ENCODE measurements around the gene TTN. TPM values are rescaled to one million over a fixed set of nuclear protein-coding genes. Genes with fewer than 3 reads are reported as not detected.

The TTN gene
- total RNA-seq, 1 experiment from 2014 or later: 0.13 TPM

DNA sequence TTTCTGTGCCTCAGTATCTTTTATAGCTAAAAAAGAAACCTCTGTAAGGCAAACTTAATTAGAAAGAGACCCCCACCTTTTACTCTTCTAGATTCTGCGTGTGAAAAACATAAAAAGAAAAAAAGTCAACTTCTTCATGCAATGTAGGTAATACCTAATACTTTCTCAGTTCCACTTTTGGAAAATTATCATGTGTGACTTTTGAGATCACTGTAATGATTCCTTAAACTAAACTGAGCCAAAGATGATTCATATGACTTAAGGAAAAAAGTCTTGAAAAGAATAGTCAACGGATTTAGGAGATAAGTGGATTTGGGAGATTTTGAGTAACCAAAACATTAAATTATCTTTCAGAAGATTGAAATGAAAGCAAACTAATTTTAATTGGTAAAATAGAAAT, 278.0 kb downstream of the TTN start:
- in situ Hi-C loops (cut with HindIII; ENCODE audit: low pct_unique_long_range_greater_than_20kb, low sequenced_read_pairs) (no loop called here), intact Hi-C loops (cut with micrococcal nuclease; ENCODE audit: unreplicated experiment) (no loop called here)
- Histone ChIP-seq H3K27ac (ENCODE audit: low read length) (no peak overlapping the region), H3K4me3 (ENCODE audit: low read depth in 2 of 2, low read length in 2 of 2) (no peak overlapping the region), H3K27me3 (ENCODE audit: control insufficient read depth, insufficient read depth, low read length) (no peaks in the 10 kb centered on the region), H3K9me3 (ENCODE audit: control insufficient read depth, insufficient read depth, low read depth, low read length) (no peaks in the 10 kb centered on the region), H3K4me1 (ENCODE audit: control insufficient read depth, insufficient read depth, low read length) (peaks cover 2% of the 10 kb centered on the region; the same call in 1 of the 2 replicates), H3K36me3 (ENCODE audit: control insufficient read depth, insufficient read depth, low read length) (no peaks in the 10 kb centered on the region)
- no peak for TF ChIP-seq SIN3A (IDR thresholded peaks at IDR 0.05; ENCODE audit: borderline replicate concordance, insufficient read depth, low read depth, low read length)
- TF ChIP-seq, protein P1, sequence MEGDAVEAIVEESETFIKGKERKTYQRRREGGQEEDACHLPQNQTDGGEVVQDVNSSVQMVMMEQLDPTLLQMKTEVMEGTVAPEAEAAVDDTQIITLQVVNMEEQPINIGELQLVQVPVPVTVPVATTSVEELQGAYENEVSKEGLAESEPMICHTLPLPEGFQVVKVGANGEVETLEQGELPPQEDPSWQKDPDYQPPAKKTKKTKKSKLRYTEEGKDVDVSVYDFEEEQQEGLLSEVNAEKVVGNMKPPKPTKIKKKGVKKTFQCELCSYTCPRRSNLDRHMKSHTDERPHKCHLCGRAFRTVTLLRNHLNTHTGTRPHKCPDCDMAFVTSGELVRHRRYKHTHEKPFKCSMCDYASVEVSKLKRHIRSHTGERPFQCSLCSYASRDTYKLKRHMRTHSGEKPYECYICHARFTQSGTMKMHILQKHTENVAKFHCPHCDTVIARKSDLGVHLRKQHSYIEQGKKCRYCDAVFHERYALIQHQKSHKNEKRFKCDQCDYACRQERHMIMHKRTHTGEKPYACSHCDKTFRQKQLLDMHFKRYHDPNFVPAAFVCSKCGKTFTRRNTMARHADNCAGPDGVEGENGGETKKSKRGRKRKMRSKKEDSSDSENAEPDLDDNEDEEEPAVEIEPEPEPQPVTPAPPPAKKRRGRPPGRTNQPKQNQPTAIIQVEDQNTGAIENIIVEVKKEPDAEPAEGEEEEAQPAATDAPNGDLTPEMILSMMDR (IDR thresholded peaks at IDR 0.05): no peak
- TF ChIP-seq TCF7L2 (IDR thresholded peaks at IDR 0.05; ENCODE audit: low read depth, low read length): no peak
- no peak for TF ChIP-seq POLR2AphosphoS5 (IDR thresholded peaks at IDR 0.05; ENCODE audit: low read depth, low read length)
- TF ChIP-seq, protein P2, sequence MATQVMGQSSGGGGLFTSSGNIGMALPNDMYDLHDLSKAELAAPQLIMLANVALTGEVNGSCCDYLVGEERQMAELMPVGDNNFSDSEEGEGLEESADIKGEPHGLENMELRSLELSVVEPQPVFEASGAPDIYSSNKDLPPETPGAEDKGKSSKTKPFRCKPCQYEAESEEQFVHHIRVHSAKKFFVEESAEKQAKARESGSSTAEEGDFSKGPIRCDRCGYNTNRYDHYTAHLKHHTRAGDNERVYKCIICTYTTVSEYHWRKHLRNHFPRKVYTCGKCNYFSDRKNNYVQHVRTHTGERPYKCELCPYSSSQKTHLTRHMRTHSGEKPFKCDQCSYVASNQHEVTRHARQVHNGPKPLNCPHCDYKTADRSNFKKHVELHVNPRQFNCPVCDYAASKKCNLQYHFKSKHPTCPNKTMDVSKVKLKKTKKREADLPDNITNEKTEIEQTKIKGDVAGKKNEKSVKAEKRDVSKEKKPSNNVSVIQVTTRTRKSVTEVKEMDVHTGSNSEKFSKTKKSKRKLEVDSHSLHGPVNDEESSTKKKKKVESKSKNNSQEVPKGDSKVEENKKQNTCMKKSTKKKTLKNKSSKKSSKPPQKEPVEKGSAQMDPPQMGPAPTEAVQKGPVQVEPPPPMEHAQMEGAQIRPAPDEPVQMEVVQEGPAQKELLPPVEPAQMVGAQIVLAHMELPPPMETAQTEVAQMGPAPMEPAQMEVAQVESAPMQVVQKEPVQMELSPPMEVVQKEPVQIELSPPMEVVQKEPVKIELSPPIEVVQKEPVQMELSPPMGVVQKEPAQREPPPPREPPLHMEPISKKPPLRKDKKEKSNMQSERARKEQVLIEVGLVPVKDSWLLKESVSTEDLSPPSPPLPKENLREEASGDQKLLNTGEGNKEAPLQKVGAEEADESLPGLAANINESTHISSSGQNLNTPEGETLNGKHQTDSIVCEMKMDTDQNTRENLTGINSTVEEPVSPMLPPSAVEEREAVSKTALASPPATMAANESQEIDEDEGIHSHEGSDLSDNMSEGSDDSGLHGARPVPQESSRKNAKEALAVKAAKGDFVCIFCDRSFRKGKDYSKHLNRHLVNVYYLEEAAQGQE (IDR thresholded peaks at IDR 0.05; ENCODE audit: insufficient read depth in 1 of 2, low read depth in 2 of 2, low read length in 1 of 2): no peak
- BruUV-seq (replicated peaks): no TSS peak
- ChIA-PET CTCF (no interaction called here), POLR2A (no interaction called here)
- no peak for ATAC-seq
- no peak for DNase-seq (ENCODE audit: low read depth, low spot score)

- DNase-seq (ENCODE audit: low read depth, low spot score) (no peak), ATAC-seq (no peak)
- no TSS peak for BruUV-seq (replicated peaks)
- TF ChIP-seq SIN3A (IDR thresholded peaks at IDR 0.05; ENCODE audit: borderline replicate concordance, insufficient read depth, low read depth, low read length) (no peak), TCF7L2 (IDR thresholded peaks at IDR 0.05; ENCODE audit: low read depth, low read length) (no peak), POLR2AphosphoS5 (IDR thresholded peaks at IDR 0.05; ENCODE audit: low read depth, low read length) (no peak)
- TF ChIP-seq, protein P2 (IDR thresholded peaks at IDR 0.05; ENCODE audit: insufficient read depth in 1 of 2, low read depth in 2 of 2, low read length in 1 of 2): no peak
- TF ChIP-seq, protein P1 (IDR thresholded peaks at IDR 0.05): no peak
- Histone ChIP-seq H3K27me3 (ENCODE audit: control insufficient read depth, insufficient read depth, low read length) (no peaks in the 10 kb centered on the region), H3K4me3 (ENCODE audit: low read depth in 2 of 2, low read length in 2 of 2) (no peak overlapping the region), H3K36me3 (ENCODE audit: control insufficient read depth, insufficient read depth, low read length) (no peaks in the 10 kb centered on the region), H3K27ac (ENCODE audit: low read length) (no peak overlapping the region), H3K9me3 (ENCODE audit: control insufficient read depth, insufficient read depth, low read depth, low read length) (no peaks in the 10 kb centered on the region), H3K4me1 (ENCODE audit: control insufficient read depth, insufficient read depth, low read length) (peaks cover 7% of the 10 kb centered on the region; the same call in 1 of the 2 replicates)
- intact Hi-C loops (cut with micrococcal nuclease; ENCODE audit: unreplicated experiment): no loop called here
- in situ Hi-C loops (cut with HindIII; ENCODE audit: low pct_unique_long_range_greater_than_20kb, low sequenced_read_pairs): no loop called here
- ChIA-PET POLR2A (no interaction called here), CTCF (no interaction called here)
Observed at GRCh38 chr2:178528647-178529046, 278.6 kb downstream of the TTN start.

All from Panc1 (cell line).